Vagina (tissue), 2 donors: ENCODE results near the gene OMA1. TPM values are rescaled to one million over a fixed set of nuclear protein-coding genes. Genes with fewer than 3 reads are reported as not detected.

Experiments used
- DNase-seq, 2 donors: peaks; one replicate each; pipeline ENCODE4 v3.0.0-alpha.2; 2017; ENCODE audit errors: extremely low spot score in 2 of 2
- H3K27ac ChIP-seq: fragments of 200-600 bp; sonication (generic); one replicate; pipeline ENCODE4 v1.5.1; 2019
- H3K27me3 ChIP-seq: fragments of 200-600 bp; sonication (generic); one replicate; pipeline ENCODE4 v1.5.1; 2019
- H3K36me3 ChIP-seq, 2 donors: fragments of 200-600 bp; sonication (generic); one replicate each; pipeline ENCODE4 v1.5.1; 2017 to 2019
- H3K4me1 ChIP-seq: fragments of 200-600 bp; sonication (generic); one replicate; pipeline ENCODE4 v1.5.1; 2019
- H3K4me3 ChIP-seq, 2 donors: fragments of 200-600 bp; sonication (generic); 1 replicate in 1 of 2; 2 replicates in 1 of 2; pipeline ENCODE4 v1.5.1; 2016 to 2019
- H3K9me3 ChIP-seq: fragments of 200-600 bp; sonication (generic); one replicate; pipeline ENCODE4 v1.5.1; 2019
- CTCF ChIP-seq, 3 experiments: fragments of 450-650 bp in 2 of 3; fragments of 200-600 bp in 1 of 3; sonication (generic) in 1 of 3; IDR thresholded peaks; one replicate each; pipeline ENCODE4 v1.5.1; 2017 to 2019; ENCODE audit warnings: antibody characterized with exemption in 3 of 3, mild to moderate bottlenecking in 2 of 3, moderate library complexity in 2 of 3
- POLR2A ChIP-seq, 2 donors: fragments of 450-650 bp; IDR thresholded peaks; one replicate each; pipeline ENCODE4 v1.6.1; 2017; ENCODE audit warnings: antibody characterized with exemption in 2 of 2, mild to moderate bottlenecking in 2 of 2, moderate library complexity in 2 of 2
- POLR2AphosphoS5 ChIP-seq, 2 donors: sonication (generic); formaldehyde crosslinking; IDR thresholded peaks; one replicate each; pipeline ENCODE4 v1.9.0; 2017; ENCODE audit warnings: antibody characterized with exemption in 2 of 2, mild to moderate bottlenecking in 2 of 2, low read depth in 1 of 2; ENCODE audit not compliant: insufficient read depth in 1 of 2
- intact Hi-C: fragments of 100-400 bp; cut with DNase I; formaldehyde crosslinking; loops from one replicate; pipeline ENCODE4 v1.15.1; 2023
- total RNA-seq: library from RNA; depleted of rRNA; stranded (reverse); fragments of >200 nt; gene quantifications from one replicate; pipeline ENCODE4 v1.2.3, GENCODE V29; 2016

The OMA1 gene
- total RNA-seq, 1 donor from 2014 or later, result 19.9 TPM

GRCh38 chr1:58508629-58509028, 37.9 kb downstream of the OMA1 start:
- H3K4me3 ChIP-seq, result no peak overlapping the region
- H3K27ac ChIP-seq, result no peak overlapping the region
- no peaks in the 10 kb centered on the region for H3K9me3 ChIP-seq
- no peaks in the 10 kb centered on the region for H3K27me3 ChIP-seq
- TF ChIP-seq CTCF (IDR thresholded peaks at IDR 0.05), result no peak
- no peak for TF ChIP-seq POLR2A (IDR thresholded peaks at IDR 0.05)
- no peak for TF ChIP-seq POLR2AphosphoS5 (IDR thresholded peaks at IDR 0.05; ENCODE audit: insufficient read depth in 1 of 2, low read depth in 1 of 2)
- DNase-seq, result no peak
- no peaks in the 10 kb centered on the region for H3K4me1 ChIP-seq
- intact Hi-C loops, result no loop called here
- H3K36me3 ChIP-seq, result peaks cover 0 to 15% of the 10 kb centered on the region in 2 donors

GRCh38 chr1:58505286-58505685, 41.2 kb downstream of the OMA1 start:
- Histone ChIP-seq H3K36me3 (peaks cover 0 to 10% of the 10 kb centered on the region in 2 donors), H3K9me3 (no peaks in the 10 kb centered on the region), H3K27ac (no peak overlapping the region), H3K27me3 (no peaks in the 10 kb centered on the region), H3K4me3 (no peak overlapping the region), H3K4me1 (no peaks in the 10 kb centered on the region)
- TF ChIP-seq POLR2A (IDR thresholded peaks at IDR 0.05) (no peak), CTCF (IDR thresholded peaks at IDR 0.05) (no peak), POLR2AphosphoS5 (IDR thresholded peaks at IDR 0.05; ENCODE audit: insufficient read depth in 1 of 2, low read depth in 1 of 2) (no peak)
- intact Hi-C loops, result no loop called here
- no peak for DNase-seq

- Histone ChIP-seq H3K9me3 (no peaks in the 10 kb centered on the region), H3K4me3 (no peak overlapping the region), H3K27me3 (no peaks in the 10 kb centered on the region), H3K4me1 (no peaks in the 10 kb centered on the region), H3K36me3 (peaks cover 0 to 5% of the 10 kb centered on the region in 2 donors), H3K27ac (no peak overlapping the region)
- intact Hi-C loops, result no loop called here
- no peak for DNase-seq
- TF ChIP-seq POLR2AphosphoS5 (IDR thresholded peaks at IDR 0.05; ENCODE audit: insufficient read depth in 1 of 2, low read depth in 1 of 2) (no peak), POLR2A (IDR thresholded peaks at IDR 0.05) (no peak), CTCF (IDR thresholded peaks at IDR 0.05) (no peak)
These were observed 44.0 kb downstream of the OMA1 start for GRCh38 chr1:58502519-58502918.

GRCh38 chr1:58500043-58500442, 46.5 kb downstream of the OMA1 start:
- no peaks in the 10 kb centered on the region for H3K27me3 ChIP-seq
- H3K27ac ChIP-seq, result no peak overlapping the region
- no peak overlapping the region for H3K4me3 ChIP-seq
- DNase-seq, result no peak
- TF ChIP-seq POLR2AphosphoS5 (IDR thresholded peaks at IDR 0.05; ENCODE audit: insufficient read depth in 1 of 2, low read depth in 1 of 2), result no peak
- TF ChIP-seq POLR2A (IDR thresholded peaks at IDR 0.05), result no peak
- TF ChIP-seq CTCF (IDR thresholded peaks at IDR 0.05), result no peak
- intact Hi-C loops, result no loop called here
- H3K9me3 ChIP-seq, result no peaks in the 10 kb centered on the region
- H3K36me3 ChIP-seq, result no peaks in the 10 kb centered on the region
- H3K4me1 ChIP-seq, result no peaks in the 10 kb centered on the region

- intact Hi-C loops, result no loop called here
- TF ChIP-seq CTCF (IDR thresholded peaks at IDR 0.05) (no peak), POLR2A (IDR thresholded peaks at IDR 0.05) (no peak), POLR2AphosphoS5 (IDR thresholded peaks at IDR 0.05; ENCODE audit: insufficient read depth in 1 of 2, low read depth in 1 of 2) (no peak)
- H3K9me3 ChIP-seq, result no peaks in the 10 kb centered on the region
- no peak overlapping the region for H3K27ac ChIP-seq
- H3K27me3 ChIP-seq, result no peaks in the 10 kb centered on the region
- H3K4me3 ChIP-seq, result no peak overlapping the region
- no peak for DNase-seq
- no peaks in the 10 kb centered on the region for H3K4me1 ChIP-seq
- H3K36me3 ChIP-seq, result no peaks in the 10 kb centered on the region
These were observed 49.0 kb downstream of the OMA1 start for GRCh38 chr1:58497499-58497898.
